HepG2 (cell line): ENCODE measurements around the gene NELL1. TPM values are rescaled to one million over a fixed set of nuclear protein-coding genes. Genes with fewer than 3 reads are reported as not detected.

Source experiments
- ATAC-seq: fragments of 200-7000 bp; cut with Tn5 transposase; 3 replicates; pipeline ENCODE4 v1.9.1; 2020; ENCODE audit warnings: mild to moderate bottlenecking, moderate library complexity
- BruUV-seq: library from RNA; stranded (reverse); fragments of 400-500 nt; replicated peaks from 2 replicates; lab custom pipeline; 2021; lab: Mats Ljungman, UMichigan
- CTCF ChIA-PET: fragments of 300-600 bp; formaldehyde crosslinking; extraction: SDS; loops from one replicate; lab custom pipeline; 2021; ENCODE audit warnings: low total read pairs, inconsistent platforms, low intra/inter-chr PET ratio; lab: Yijun Ruan, JAX
- POLR2A ChIA-PET: fragments of 350-600 bp; sonication (Branson Sonifier 250); formaldehyde crosslinking; loops from one replicate; lab custom pipeline; 2020; ENCODE audit warnings: antibody characterized with exemption, inconsistent platforms; lab: Yijun Ruan, JAX
- DNase-seq: peaks from one replicate; pipeline ENCODE4 v3.0.0-alpha.2; 2015; ENCODE audit warnings: low spot score
- FAIRE-seq: peaks from 3 replicates; lab custom pipeline; 2011; peaks lifted over from hg19 to GRCh38; lab: Jason Lieb, UNC
- H2AFZ ChIP-seq: one replicate; pipeline ENCODE4 v1.6.1; 2011; ENCODE audit warnings: low read length, inconsistent platforms
- H3K27ac ChIP-seq: fragments of 300-600 bp; 3 replicates; pipeline ENCODE4 v1.8.0; 2011; ENCODE audit warnings: mixed run types, mild to moderate bottlenecking, mixed read lengths, low read length, inconsistent platforms; ENCODE audit not compliant: insufficient read depth; ENCODE audit errors: extremely low read length
- H3K27me3 ChIP-seq, 2 experiments: fragments of 200-600 bp in 1 of 2; 2 replicates in 1 of 2; 3 replicates in 1 of 2; pipeline versions ENCODE4 v1.6.0 to v1.8.0; 2011; ENCODE audit warnings: low read length in 2 of 2, mild to moderate bottlenecking in 2 of 2, moderate library complexity in 2 of 2, inconsistent platforms in 1 of 2; ENCODE audit not compliant: insufficient read depth in 2 of 2, control insufficient read depth in 1 of 2
- H3K36me3 ChIP-seq, 2 experiments: fragments of 200-600 bp in 1 of 2; replicated peaks in 1 of 2; 2 replicates in 1 of 2; 3 replicates in 1 of 2; pipeline versions ENCODE4 v1.5.1 to v1.8.0; 2011; ENCODE audit warnings: low read length in 2 of 2, inconsistent platforms in 1 of 2; ENCODE audit not compliant: insufficient read depth in 2 of 2, control insufficient read depth in 1 of 2
- H3K4me1 ChIP-seq: 2 replicates; pipeline ENCODE4 v1.5.1; 2012; ENCODE audit warnings: low read length, inconsistent platforms; ENCODE audit not compliant: insufficient read depth
- H3K4me2 ChIP-seq: 2 replicates; pipeline ENCODE4 v1.6.0; 2011; ENCODE audit warnings: low read depth, low read length, inconsistent platforms
- H3K4me3 ChIP-seq, 3 experiments: fragments of 200-600 bp in 1 of 3; sonication (generic), shearing (Covaris generic) in 1 of 3; replicated peaks in 1 of 3; 2 replicates each; pipeline ENCODE4 v1.5.1; 2011 to 2016; ENCODE audit warnings: low read length in 3 of 3, inconsistent platforms in 2 of 3, low read depth in 2 of 3, mild to moderate bottlenecking in 2 of 3, control low read depth in 1 of 3, mixed read lengths in 1 of 3; ENCODE audit not compliant: insufficient read depth in 1 of 3
- H3K79me2 ChIP-seq: one replicate; pipeline ENCODE4 v1.6.1; 2011; ENCODE audit warnings: low read length, inconsistent platforms; ENCODE audit not compliant: insufficient read depth
- H3K9ac ChIP-seq: 2 replicates; pipeline ENCODE4 v1.6.0; 2011; ENCODE audit warnings: mild to moderate bottlenecking, low read depth, low read length, inconsistent platforms; ENCODE audit not compliant: insufficient read depth
- H3K9me3 ChIP-seq: 2 replicates; pipeline ENCODE4 v1.5.1; 2012; ENCODE audit warnings: mild to moderate bottlenecking, low read length
- H4K20me1 ChIP-seq: 2 replicates; pipeline ENCODE4 v1.6.0; 2011; ENCODE audit warnings: inconsistent platforms, mild to moderate bottlenecking, low read length, moderate library complexity; ENCODE audit not compliant: insufficient read depth
- FOXC1 ChIP-seq: sonication (generic); formaldehyde crosslinking; IDR thresholded peaks from 2 replicates; pipeline ENCODE4 v1.8.0; 2022; ENCODE audit warnings: mild to moderate bottlenecking, missing genetic modification reagents, borderline replicate concordance
- GPBP1L1 ChIP-seq: sonication (generic); formaldehyde crosslinking; IDR thresholded peaks from 2 replicates; pipeline ENCODE4 v1.5.0; 2020; ENCODE audit warnings: mild to moderate bottlenecking, missing genetic modification reagents
- HINFP ChIP-seq: sonication (generic); formaldehyde crosslinking; IDR thresholded peaks from 2 replicates; pipeline ENCODE4 v1.4.0; 2020; ENCODE audit warnings: low read depth, mild to moderate bottlenecking, missing genetic modification reagents
- PAWR ChIP-seq: sonication (generic); formaldehyde crosslinking; IDR thresholded peaks from 2 replicates; pipeline ENCODE4 v1.4.0; 2020; ENCODE audit warnings: missing genetic modification reagents, mild to moderate bottlenecking, borderline replicate concordance
- ZNF276 ChIP-seq: sonication (generic); formaldehyde crosslinking; IDR thresholded peaks from 2 replicates; pipeline ENCODE4 v1.4.0; 2020; ENCODE audit warnings: mild to moderate bottlenecking, low read depth, missing genetic modification reagents
- ZNF367 ChIP-seq: sonication (generic); formaldehyde crosslinking; IDR thresholded peaks from 2 replicates; pipeline ENCODE4 v1.4.0; 2020; ENCODE audit warnings: missing genetic modification reagents, borderline replicate concordance
- ZNF468 ChIP-seq: sonication (generic); formaldehyde crosslinking; IDR thresholded peaks from 2 replicates; pipeline ENCODE4 v1.8.0; 2022; ENCODE audit warnings: mild to moderate bottlenecking, moderate library complexity, missing genetic modification reagents
- ZNF639 ChIP-seq: conservative IDR thresholded peaks from 2 replicates; pipeline ENCODE4 v1.6.1; 2018; ENCODE audit warnings: missing genetic modification reagents
- WGBS: methylation state at CpG from one replicate; pipeline ENCODE4 v1.1.6; 2017; ENCODE audit warnings: low lambda C conversion rate; 5-methylcytosine and 5-hydroxymethylcytosine counted together
- in situ Hi-C: cut with HindIII; loops from 2 replicates; pipeline ENCODE4 v1.10.0; 2017; ENCODE audit warnings: low pct_unique_long_range_greater_than_20kb; ENCODE audit not compliant: extremely low pct_ligation_motif_present
- intact Hi-C: fragments of 100-400 bp; cut with micrococcal nuclease; formaldehyde crosslinking; loops from one replicate; pipeline ENCODE4 v1.10.0; 2022; ENCODE audit not compliant: unreplicated experiment
- polyA plus RNA-seq, 8 experiments: library from polyadenylated mRNA; depleted of rRNA in 3 of 8; stranded (reverse) in 7 of 8; unstranded in 1 of 8; fragments of >200 nt; fragmentation: Illumina TruSeq in 4 of 8; extraction: Trizol in 4 of 8; gene quantifications; 2 replicates each; pipeline versions ENCODE4 v1.2.1 to v1.2.3, GENCODE V29; 2011 to 2016; ENCODE audit warnings: low read depth in 4 of 8, missing spikeins in 1 of 8, mixed read lengths in 1 of 8; ENCODE audit not compliant: insufficient read depth in 1 of 8
- total RNA-seq, 5 experiments: library from RNA; depleted of rRNA; stranded (reverse); fragments of >200 nt; fragmentation: Illumina TruSeq; extraction: Trizol; gene quantifications; 2 replicates each; pipeline ENCODE4 v1.2.3, GENCODE V29; 2016; ENCODE audit warnings: low read depth in 1 of 5
- TF ChIP-seq, protein P1 (sequence below): sonication (generic); IDR thresholded peaks from 2 replicates; pipeline ENCODE4 v1.6.1; 2016; ENCODE audit warnings: low read depth, borderline replicate concordance

NELL1 gene
- total and polyA plus RNA-seq, 2 of the 13 experiments (the other 11 are each of a cell fraction or from before 2014, with no cell fraction given): not detected

DNA sequence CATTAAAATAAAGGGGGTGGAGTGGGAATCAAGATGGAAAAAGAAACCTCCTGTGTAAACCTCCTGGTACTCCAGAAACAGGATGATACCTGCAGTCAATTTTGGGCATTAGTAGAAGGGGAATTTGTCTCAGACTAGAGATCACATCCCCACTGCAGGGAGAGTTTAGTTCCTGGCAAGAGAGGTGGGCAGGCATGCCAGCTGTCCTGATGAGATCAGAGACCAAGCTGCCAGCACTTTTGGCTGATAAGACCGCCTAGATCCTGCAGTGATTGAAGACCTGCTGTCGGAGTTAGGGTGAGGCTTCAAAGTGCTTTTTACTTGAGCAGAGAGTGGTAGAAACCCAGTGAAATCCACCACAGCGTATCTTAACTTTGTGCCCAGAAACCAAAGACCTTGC lies 29.7 kb upstream of the NELL1 start:
- H3K27ac ChIP-seq: no peak overlapping the region
- BruUV-seq: no TSS peak
- ChIA-PET POLR2A (no interaction called here), CTCF (no interaction called here)
- H3K4me1 ChIP-seq: no peaks in the 10 kb centered on the region
- no peaks in the 10 kb centered on the region for H3K79me2 ChIP-seq
- no peak for ATAC-seq
- no peak overlapping the region for H3K4me2 ChIP-seq
- no peak for FAIRE-seq
- TF ChIP-seq ZNF276 (CRISPR knock-in tag): no peak
- no peak for TF ChIP-seq ZNF468
- no peak for TF ChIP-seq PAWR
- no peak for TF ChIP-seq ZNF639
- no peak for TF ChIP-seq HINFP (CRISPR knock-in tag)
- no peak for TF ChIP-seq GPBP1L1 (CRISPR knock-in tag)
- TF ChIP-seq ZNF367: no peak
- TF ChIP-seq FOXC1 (CRISPR knock-in tag): no peak
- TF ChIP-seq, protein P1, sequence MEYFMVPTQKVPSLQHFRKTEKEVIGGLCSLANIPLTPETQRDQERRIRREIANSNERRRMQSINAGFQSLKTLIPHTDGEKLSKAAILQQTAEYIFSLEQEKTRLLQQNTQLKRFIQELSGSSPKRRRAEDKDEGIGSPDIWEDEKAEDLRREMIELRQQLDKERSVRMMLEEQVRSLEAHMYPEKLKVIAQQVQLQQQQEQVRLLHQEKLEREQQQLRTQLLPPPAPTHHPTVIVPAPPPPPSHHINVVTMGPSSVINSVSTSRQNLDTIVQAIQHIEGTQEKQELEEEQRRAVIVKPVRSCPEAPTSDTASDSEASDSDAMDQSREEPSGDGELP: no peak
- WGBS: 10% methylated on average over 2 of the region's 3 CpGs
- no peak overlapping the region for H3K4me3 ChIP-seq
- H3K36me3 ChIP-seq: no peaks in the 10 kb centered on the region
- no peak overlapping the region for H3K9ac ChIP-seq
- no peaks in the 10 kb centered on the region for H4K20me1 ChIP-seq
- intact Hi-C loops (no loop called here), in situ Hi-C loops (loop anchor here (25.0 kb wide), 1 partner anchor 1673 kb away; no protein-coding TSS in a partner anchor)
- H3K9me3 ChIP-seq: no peaks in the 10 kb centered on the region
- H2AFZ ChIP-seq: no peak overlapping the region
- no peak for DNase-seq
- H3K27me3 ChIP-seq: peaks cover 0 to 13% of the 10 kb centered on the region in 2 experiments; a peak in 3 of 5 replicates
